Sigmoid colon (tissue), 4 donors: ENCODE results near the gene FRMD8.

Experiments used
- CTCF ChIP-seq, 4 experiments: fragments of 450-650 bp in 3 of 4; fragments of 200-600 bp in 1 of 4; IDR thresholded peaks; one replicate each; pipeline ENCODE4 v1.5.1; 2016 to 2019; ENCODE audit warnings: antibody characterized with exemption in 4 of 4, mild to moderate bottlenecking in 3 of 4, moderate library complexity in 2 of 4
- POLR2AphosphoS5 ChIP-seq, 4 donors: sonication (generic); formaldehyde crosslinking; IDR thresholded peaks; one replicate each; pipeline ENCODE4 v1.6.1; 2017; ENCODE audit warnings: antibody characterized with exemption in 4 of 4

GRCh38 chr11:65437436-65438227 is 51.2 kb downstream of the FRMD8 start:
- peak; percentile 38 to 75 (median 60) for TF ChIP-seq POLR2AphosphoS5 (IDR thresholded peaks at IDR 0.05)
- no peak for TF ChIP-seq CTCF (IDR thresholded peaks at IDR 0.05)
